Endothelial cell of umbilical vein (primary cell): ENCODE measurements around the gene CIAO1. TPM values are rescaled to one million over a fixed set of nuclear protein-coding genes. Genes with fewer than 3 reads are reported as not detected.

Source experiments
- BruUV-seq: library from RNA; stranded (reverse); fragments of 400-500 nt; replicated peaks from 2 replicates; lab custom pipeline; 2021; lab: Mats Ljungman, UMichigan
- CTCF ChIA-PET: fragments of 300-600, 350-600 bp; sonication (Branson Sonifier 250); formaldehyde crosslinking; loops from one replicate; lab custom pipeline; 2021; ENCODE audit warnings: antibody characterized with exemption, inconsistent platforms; lab: Charles Lee
- POLR2A ChIA-PET: fragments of 300-600, 350-600 bp; sonication (Branson Sonifier 250); formaldehyde crosslinking; loops from one replicate; lab custom pipeline; 2021; ENCODE audit warnings: antibody characterized with exemption, inconsistent platforms; lab: Charles Lee
- DNase-seq: peaks from one replicate; pipeline ENCODE4 v3.0.0-alpha.2; 2011; ENCODE audit warnings: low read depth, low spot score
- FAIRE-seq: peaks from 2 replicates; lab custom pipeline; 2011; peaks lifted over from hg19 to GRCh38; lab: Jason Lieb, UNC
- H2AFZ ChIP-seq: 2 replicates; pipeline ENCODE4 v1.6.0; 2012; ENCODE audit warnings: low read depth, low read length, control low read depth, inconsistent platforms
- H3K27ac ChIP-seq: 2 replicates; pipeline ENCODE4 v1.5.1; 2011; ENCODE audit warnings: low read depth, mild to moderate bottlenecking, control low read depth, low read length, moderate library complexity; ENCODE audit not compliant: insufficient read depth
- H3K27me3 ChIP-seq, 2 experiments: 2 replicates each; pipeline versions ENCODE4 v1.6.0 to v1.6.1; 2011; ENCODE audit warnings: low read length in 2 of 2, mixed read lengths in 1 of 2; ENCODE audit not compliant: control insufficient read depth in 2 of 2, insufficient read depth in 2 of 2
- H3K36me3 ChIP-seq, 2 experiments: 2 replicates in 1 of 2; 3 replicates in 1 of 2; pipeline ENCODE4 v1.5.1; 2011; ENCODE audit warnings: low read length in 2 of 2, mild to moderate bottlenecking in 1 of 2, moderate library complexity in 1 of 2; ENCODE audit not compliant: control insufficient read depth in 2 of 2, insufficient read depth in 2 of 2; ENCODE audit errors: extremely low read depth in 1 of 2
- H3K4me1 ChIP-seq: 3 replicates; pipeline ENCODE4 v1.5.1; 2011; ENCODE audit warnings: mild to moderate bottlenecking, low read length; ENCODE audit not compliant: control insufficient read depth, insufficient read depth; ENCODE audit errors: extremely low read depth
- H3K4me2 ChIP-seq: 2 replicates; pipeline ENCODE4 v1.6.1; 2011; ENCODE audit warnings: low read length, control low read depth, mixed read lengths; ENCODE audit not compliant: insufficient read depth
- H3K4me3 ChIP-seq, 3 experiments: fragments of 200-600 bp in 1 of 3; sonication (generic), shearing (Covaris generic) in 1 of 3; replicated peaks in 1 of 3; 2 replicates each; pipeline ENCODE4 v1.5.1; 2011 to 2016; ENCODE audit warnings: control low read depth in 3 of 3, low read length in 3 of 3, mild to moderate bottlenecking in 2 of 3, inconsistent platforms in 1 of 3, low read depth in 1 of 3, moderate library complexity in 1 of 3; ENCODE audit not compliant: insufficient read depth in 1 of 3
- H3K79me2 ChIP-seq: 2 replicates; pipeline ENCODE4 v1.6.0; 2012; ENCODE audit warnings: low read length, inconsistent platforms; ENCODE audit not compliant: control insufficient read depth, insufficient read depth
- H3K9ac ChIP-seq: replicated peaks from 2 replicates; pipeline ENCODE3; 2011; ENCODE audit warnings: low read length, control low read depth; ENCODE audit not compliant: insufficient read depth; ENCODE audit errors: extremely low read depth
- H3K9me1 ChIP-seq: replicated peaks from 3 replicates; pipeline ENCODE4 v1.6.0; 2011; ENCODE audit warnings: mild to moderate bottlenecking, low read length; ENCODE audit not compliant: control insufficient read depth, insufficient read depth; ENCODE audit errors: extremely low read depth
- H3K9me3 ChIP-seq: replicated peaks from 2 replicates; pipeline ENCODE4 v1.5.1; 2012; ENCODE audit warnings: low read length, inconsistent platforms; ENCODE audit not compliant: control insufficient read depth, insufficient read depth
- H4K20me1 ChIP-seq: replicated peaks from 2 replicates; pipeline ENCODE3; 2011; ENCODE audit warnings: mild to moderate bottlenecking, low read length; ENCODE audit not compliant: control insufficient read depth, insufficient read depth; ENCODE audit errors: extremely low read depth
- CTCF ChIP-seq, 2 donors: IDR thresholded peaks; 1 replicate in 1 of 2; 2 replicates in 1 of 2; pipeline ENCODE4 v1.5.1; 2011; ENCODE audit warnings: low read length in 2 of 2, mild to moderate bottlenecking in 2 of 2, moderate library complexity in 2 of 2, control low read depth in 1 of 2, inconsistent platforms in 1 of 2, low read depth in 1 of 2; ENCODE audit not compliant: insufficient read depth in 1 of 2; ENCODE audit errors: extremely low read depth in 1 of 2
- EZH2 ChIP-seq: IDR thresholded peaks from 2 replicates; pipeline ENCODE4 v1.6.1; 2012; ENCODE audit warnings: borderline replicate concordance, low read depth, mild to moderate bottlenecking, moderate library complexity, low read length, inconsistent platforms; ENCODE audit not compliant: severe bottlenecking
- FOS ChIP-seq: IDR thresholded peaks from 2 replicates; pipeline ENCODE4 v1.6.1; 2011; ENCODE audit warnings: mild to moderate bottlenecking, low read length, moderate library complexity, borderline replicate concordance; ENCODE audit not compliant: insufficient read depth
- GATA2 ChIP-seq: IDR thresholded peaks from 2 replicates; pipeline ENCODE4 v1.7.0; 2011; ENCODE audit warnings: low read depth, mild to moderate bottlenecking, moderate library complexity, mixed read lengths, low read length; ENCODE audit not compliant: insufficient read length, insufficient read depth
- JUN ChIP-seq: IDR thresholded peaks from 2 replicates; pipeline ENCODE4 v1.6.1; 2011; ENCODE audit warnings: borderline replicate concordance, low read depth; ENCODE audit not compliant: insufficient read length, insufficient read depth
- MAX ChIP-seq: IDR thresholded peaks from 2 replicates; pipeline ENCODE4 v1.6.1; 2011; ENCODE audit not compliant: insufficient read depth, insufficient read length
- MYC ChIP-seq: IDR thresholded peaks from one replicate; pipeline ENCODE4 v1.6.1; 2011; ENCODE audit warnings: mild to moderate bottlenecking, low read depth, low read length
- POLR2A ChIP-seq: IDR thresholded peaks from 2 replicates; pipeline ENCODE4 v1.6.1; 2012; ENCODE audit warnings: low read depth, mild to moderate bottlenecking, control low read depth, low read length
- POLR2AphosphoS5 ChIP-seq: IDR thresholded peaks from 2 replicates; pipeline ENCODE4 v1.6.1; 2012; ENCODE audit warnings: low read depth, mild to moderate bottlenecking, control low read depth, low read length, moderate library complexity; ENCODE audit not compliant: insufficient read depth
- dilution Hi-C: fragments of 300-500 bp; cut with MboI; formaldehyde crosslinking; loops from one replicate; pipeline ENCODE4 v1.15.0; 2019; ENCODE audit warnings: low sequenced_read_pairs; ENCODE audit not compliant: extremely low pct_ligation_motif_present
- intact Hi-C: fragments of 100-400 bp; cut with micrococcal nuclease; formaldehyde crosslinking; loops from one replicate; pipeline ENCODE4 v1.10.0; 2022
- polyA plus RNA-seq, 4 experiments: library from polyadenylated mRNA; depleted of rRNA in 3 of 4; stranded (reverse) in 3 of 4; unstranded in 1 of 4; fragments of >200 nt; gene quantifications; 2 replicates each; pipeline versions ENCODE4 v1.2.1 to v1.2.3, GENCODE V29; 2011 to 2012; ENCODE audit warnings: missing spikeins in 1 of 4
- total RNA-seq: library from RNA; stranded (reverse); gene quantifications from 2 replicates; pipeline ENCODE4 v1.2.3, GENCODE V29; 2021

Gene CIAO1
- total and polyA plus RNA-seq, 2 donors (not counting 3 experiments of a cell fraction or from before 2014, with no cell fraction given): 70.7 to 119 TPM

GRCh38 chr2:96296925-96297324, 30.9 kb downstream of the CIAO1 start:
- Histone ChIP-seq H3K27ac (no peak overlapping the region), H3K4me2 (no peak overlapping the region), H3K27me3 (no peaks in the 10 kb centered on the region), H3K9me3 (no peaks in the 10 kb centered on the region), H3K4me1 (no peaks in the 10 kb centered on the region), H3K79me2 (no peaks in the 10 kb centered on the region), H3K4me3 (no peak overlapping the region), H4K20me1 (no peaks in the 10 kb centered on the region), H3K36me3 (peaks cover 24 to 60% of the 10 kb centered on the region in 2 experiments), H3K9me1 (no peaks in the 10 kb centered on the region), H3K9ac (no peak overlapping the region), H2AFZ (no peak overlapping the region)
- no peak for TF ChIP-seq POLR2AphosphoS5
- TF ChIP-seq EZH2: no peak
- no peak for TF ChIP-seq POLR2A
- no peak for TF ChIP-seq JUN
- TF ChIP-seq CTCF (IDR thresholded peaks at IDR 0.05; ENCODE audit: extremely low read depth in 1 of 2, insufficient read depth in 1 of 2, low read depth in 1 of 2, low read length in 2 of 2): no peak
- TSS peak; percentile 12 for BruUV-seq
- intact Hi-C loops (no loop called here), dilution Hi-C loops (no loop called here)
- ChIA-PET CTCF (no interaction called here), POLR2A (no interaction called here)
- no peak for DNase-seq
- FAIRE-seq: no peak

- H3K27ac ChIP-seq: no peak overlapping the region
- dilution Hi-C loops (no loop called here), intact Hi-C loops (loop anchor here (2.0 kb wide), 1 partner anchor 43 kb away; no protein-coding TSS in a partner anchor)
- H3K4me2 ChIP-seq: no peak overlapping the region
- H4K20me1 ChIP-seq: no peaks in the 10 kb centered on the region
- H3K9me3 ChIP-seq: no peaks in the 10 kb centered on the region
- no TSS peak for BruUV-seq
- ChIA-PET CTCF (no interaction called here), POLR2A (interaction anchor here (0.6 kb wide), 1 partner anchor 33 kb away, joined by 4 read pairs; no protein-coding TSS in a partner anchor)
- no peak overlapping the region for H3K4me3 ChIP-seq
- FAIRE-seq (no peak), DNase-seq (no peak)
- TF ChIP-seq JUN (no peak), EZH2 (no peak), POLR2A (no peak), CTCF (IDR thresholded peaks at IDR 0.05; ENCODE audit: extremely low read depth in 1 of 2, insufficient read depth in 1 of 2, low read depth in 1 of 2, low read length in 2 of 2) (no peak), MYC (no peak), POLR2AphosphoS5 (no peak), FOS (no peak), MAX (no peak), GATA2 (no peak)
- H2AFZ ChIP-seq: no peak overlapping the region
- H3K27me3 ChIP-seq: no peaks in the 10 kb centered on the region
- peaks cover 20% of the 10 kb centered on the region for H3K79me2 ChIP-seq
- peaks cover 11% of the 10 kb centered on the region for H3K4me1 ChIP-seq
- peaks cover 22 to 48% of the 10 kb centered on the region in 2 experiments for H3K36me3 ChIP-seq
- H3K9ac ChIP-seq: no peak overlapping the region
- no peaks in the 10 kb centered on the region for H3K9me1 ChIP-seq
Measured at GRCh38 chr2:96301865-96302264, 35.8 kb downstream of the CIAO1 start.
